GM18867 (cell line): Measurements from ENCODE around the gene MACROD1.

Source experiments
- ATAC-seq: cut with Tn5 transposase; IDR thresholded peaks from one replicate; pipeline ENCODE4 v1.9.1; 2021; ENCODE audit warnings: mild to moderate bottlenecking, moderate library complexity; ENCODE audit not compliant: unreplicated experiment

Gene MACROD1

DNA sequence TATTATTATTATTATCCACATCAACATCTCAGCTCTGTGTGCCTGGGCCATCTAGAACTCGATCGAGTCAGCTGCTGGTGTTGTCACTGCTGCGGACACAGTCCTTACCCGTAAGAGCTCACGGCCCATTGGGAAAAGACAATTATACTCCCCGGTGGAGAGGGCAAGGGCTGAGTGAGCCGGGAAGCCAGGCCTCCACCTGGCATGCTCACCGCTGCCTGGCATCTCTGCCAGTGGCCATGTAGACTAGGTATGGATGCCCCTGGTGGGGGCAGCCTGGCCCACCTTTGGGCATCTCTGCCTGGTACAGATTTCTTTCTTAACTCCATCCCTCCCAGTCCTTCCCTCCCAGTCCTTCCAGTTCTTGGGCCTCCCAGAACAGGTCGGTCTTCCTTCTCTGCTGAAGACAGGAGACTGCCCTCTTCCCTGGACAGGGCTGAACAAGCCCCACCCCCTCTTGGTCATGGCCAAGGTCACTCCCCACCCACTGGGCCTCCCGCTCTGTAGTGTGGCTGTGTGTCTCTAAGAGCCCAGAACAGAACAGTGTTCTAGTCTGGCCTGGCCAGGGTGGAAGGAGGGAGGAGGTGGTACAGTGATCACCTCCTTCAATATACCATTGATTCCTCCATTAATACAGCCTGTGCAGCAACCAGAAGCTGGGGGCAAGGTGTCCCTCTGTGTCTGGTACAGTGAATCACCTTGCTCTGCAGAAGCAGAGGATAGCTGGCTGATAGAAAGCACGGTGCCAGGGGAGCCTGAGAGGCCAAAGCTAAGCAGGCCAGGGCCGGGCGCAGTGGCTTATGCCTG, 72.5 kb downstream of the MACROD1 start:
- no peak for ATAC-seq

DNA sequence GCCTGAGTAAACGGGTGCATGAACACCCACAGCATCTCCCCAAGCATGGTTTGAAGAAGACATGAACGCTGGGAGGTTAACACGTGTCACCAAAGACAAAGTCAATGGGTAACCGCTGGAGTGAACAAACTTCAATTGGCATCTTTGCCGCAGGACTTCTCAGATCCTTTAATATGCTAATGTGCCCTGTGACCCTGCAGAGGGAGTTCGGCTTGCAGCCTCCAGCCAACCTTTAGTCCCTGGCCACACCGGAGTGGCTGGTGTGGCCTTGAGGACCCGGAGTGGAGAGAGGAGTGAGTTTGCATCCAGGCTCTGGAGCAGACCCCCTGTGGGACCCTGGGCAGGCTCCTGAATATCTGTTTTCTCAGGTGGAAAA, 73.2 kb downstream of the MACROD1 start:
- no peak for ATAC-seq

DNA sequence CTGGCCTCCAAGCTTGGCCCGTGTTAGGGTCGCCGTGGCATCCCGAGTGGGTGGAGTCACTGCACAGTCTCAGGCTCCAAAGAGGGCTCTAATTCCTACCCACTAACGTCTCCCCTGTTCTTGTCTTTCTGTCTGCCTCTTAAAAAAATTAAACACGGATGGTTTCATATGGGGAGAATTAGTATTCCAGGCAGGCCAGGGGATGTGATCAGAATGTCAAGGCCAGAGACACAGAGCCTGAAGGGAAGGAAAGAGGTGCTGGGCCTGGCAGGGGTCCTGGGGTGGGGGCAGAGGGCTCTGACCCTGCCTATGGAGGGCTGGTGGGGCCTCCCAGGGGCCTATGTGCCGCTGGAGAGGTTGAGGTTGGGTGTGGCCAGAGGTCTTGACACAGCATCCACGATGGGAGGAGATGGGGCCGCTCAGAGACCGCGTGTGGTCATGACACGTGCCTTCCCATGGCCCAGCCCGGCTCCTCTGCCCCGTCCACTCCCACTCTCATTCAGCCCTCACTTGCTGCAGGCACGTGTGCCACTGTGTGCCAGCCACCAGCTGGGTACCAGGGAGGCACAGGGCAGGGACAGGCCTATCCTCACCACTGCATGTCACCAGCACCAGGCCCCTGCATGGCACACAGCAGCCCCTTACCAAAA, 73.7 kb downstream of the MACROD1 start:
- ATAC-seq = no peak

DNA sequence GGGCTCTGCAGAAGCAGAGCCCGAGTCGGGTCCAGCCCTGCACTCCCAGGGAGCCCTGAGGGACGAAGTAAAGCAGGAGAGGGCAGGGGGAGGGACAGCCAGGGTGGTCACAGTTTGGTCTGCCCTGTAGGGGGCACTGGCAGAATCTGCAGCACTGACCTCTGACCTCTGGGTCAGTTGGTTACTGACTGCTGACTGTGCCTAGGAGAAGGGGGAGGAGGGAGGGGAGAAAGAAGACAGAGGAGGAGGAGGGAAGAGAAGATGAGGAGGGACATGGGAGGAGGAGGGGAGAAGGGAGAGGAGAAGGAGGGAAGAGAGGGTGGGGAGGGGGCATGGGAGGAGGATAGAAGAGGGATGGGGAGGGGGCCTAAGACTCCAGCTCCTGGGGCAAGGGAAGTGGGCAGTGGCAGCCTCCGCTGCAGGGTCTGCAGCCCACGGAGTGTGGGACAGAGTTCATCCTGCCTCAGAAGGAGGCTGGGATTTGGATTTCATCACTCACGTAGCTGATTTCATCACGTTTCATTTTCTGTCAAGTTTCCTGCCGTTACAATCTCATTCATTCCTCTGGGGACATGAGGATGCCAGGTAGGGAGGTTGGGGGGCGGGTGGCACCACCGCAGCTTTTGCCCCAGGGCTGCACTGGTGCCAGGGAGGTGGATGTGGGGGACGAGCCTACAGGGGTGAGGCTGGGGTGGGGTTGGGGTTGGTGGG, 75.0 kb downstream of the MACROD1 start:
- ATAC-seq = no peak

DNA sequence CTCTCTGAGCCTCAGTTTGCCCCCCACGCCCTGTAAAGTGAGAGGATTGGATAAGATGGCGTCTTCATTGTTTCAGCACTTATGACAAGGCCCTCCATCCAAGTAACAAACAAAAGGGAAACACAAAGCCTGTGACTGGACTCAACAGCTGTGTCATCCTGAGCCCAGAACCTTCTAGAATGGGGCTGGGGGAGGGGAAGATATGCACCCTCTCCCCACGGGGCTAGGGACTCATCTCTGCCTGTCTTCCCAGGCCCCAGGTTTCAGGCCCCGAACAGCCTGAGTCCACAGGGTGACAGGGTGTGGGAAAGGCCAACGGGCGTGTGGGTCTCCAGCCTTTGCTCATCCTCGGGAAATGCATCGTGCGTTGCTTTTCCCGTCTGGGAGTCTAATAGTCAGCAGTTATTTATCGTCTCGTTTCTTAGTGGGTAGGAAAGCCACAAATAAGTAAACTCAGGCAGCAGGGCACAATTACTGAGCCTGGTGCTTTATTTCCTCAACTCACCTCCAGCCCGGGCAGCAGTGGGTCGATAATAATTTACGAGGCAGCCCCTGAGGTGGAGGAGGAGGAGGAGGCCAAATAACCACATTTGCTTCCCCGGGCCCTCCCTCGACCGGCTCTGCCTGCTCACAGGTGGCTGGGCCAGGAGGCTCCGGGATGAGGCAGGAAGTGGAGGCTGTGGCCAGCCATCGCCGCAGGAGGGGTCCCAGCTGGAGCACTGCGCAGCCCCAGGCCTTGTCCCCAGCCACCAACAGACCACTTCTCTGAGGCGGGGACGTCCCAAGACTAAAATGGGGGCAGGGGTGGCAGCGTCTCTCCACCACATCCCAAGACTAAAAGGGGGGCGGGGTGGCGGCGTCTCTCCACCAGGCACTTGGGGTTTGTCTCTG, 75.8 kb downstream of the MACROD1 start:
- ATAC-seq = no peak

DNA sequence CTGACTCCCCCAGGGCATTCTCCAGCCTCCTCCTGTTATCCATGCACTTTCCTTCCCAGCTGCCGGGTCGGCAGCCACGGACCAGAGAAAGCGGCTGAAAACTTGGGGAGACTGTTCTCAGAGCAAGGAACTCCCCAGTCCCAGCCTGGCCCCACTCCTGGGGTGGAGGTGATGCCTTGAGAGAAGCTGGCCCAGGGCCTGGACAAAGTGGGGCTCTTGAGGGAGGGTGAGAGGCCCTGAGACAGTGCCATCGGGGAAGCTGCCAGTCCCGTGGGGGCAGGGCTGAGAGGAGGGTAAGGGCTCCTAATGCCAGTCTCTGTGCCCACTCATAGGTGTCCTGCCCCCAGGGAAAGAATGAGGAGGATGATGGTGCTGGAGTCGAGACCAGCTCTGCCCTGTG, 76.4 kb downstream of the MACROD1 start:
- ATAC-seq = no peak

DNA sequence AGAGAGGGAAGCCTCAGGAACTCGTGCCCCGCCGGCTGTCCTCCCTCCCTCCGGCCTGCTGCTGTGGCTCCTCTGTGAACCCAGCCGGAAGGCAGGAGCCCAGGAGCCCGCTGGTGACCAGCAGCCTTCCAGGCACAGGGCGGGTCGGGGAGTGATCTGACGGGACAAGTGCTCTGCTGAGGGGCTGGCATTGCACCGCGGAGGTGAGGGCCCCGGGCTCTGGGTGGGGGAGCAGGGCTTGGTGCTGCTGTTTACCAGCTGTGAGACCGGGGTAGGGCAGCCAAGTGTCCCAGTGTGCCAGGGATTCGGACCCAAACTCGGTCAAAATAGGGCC, 76.9 kb downstream of the MACROD1 start:
- no peak for ATAC-seq

DNA sequence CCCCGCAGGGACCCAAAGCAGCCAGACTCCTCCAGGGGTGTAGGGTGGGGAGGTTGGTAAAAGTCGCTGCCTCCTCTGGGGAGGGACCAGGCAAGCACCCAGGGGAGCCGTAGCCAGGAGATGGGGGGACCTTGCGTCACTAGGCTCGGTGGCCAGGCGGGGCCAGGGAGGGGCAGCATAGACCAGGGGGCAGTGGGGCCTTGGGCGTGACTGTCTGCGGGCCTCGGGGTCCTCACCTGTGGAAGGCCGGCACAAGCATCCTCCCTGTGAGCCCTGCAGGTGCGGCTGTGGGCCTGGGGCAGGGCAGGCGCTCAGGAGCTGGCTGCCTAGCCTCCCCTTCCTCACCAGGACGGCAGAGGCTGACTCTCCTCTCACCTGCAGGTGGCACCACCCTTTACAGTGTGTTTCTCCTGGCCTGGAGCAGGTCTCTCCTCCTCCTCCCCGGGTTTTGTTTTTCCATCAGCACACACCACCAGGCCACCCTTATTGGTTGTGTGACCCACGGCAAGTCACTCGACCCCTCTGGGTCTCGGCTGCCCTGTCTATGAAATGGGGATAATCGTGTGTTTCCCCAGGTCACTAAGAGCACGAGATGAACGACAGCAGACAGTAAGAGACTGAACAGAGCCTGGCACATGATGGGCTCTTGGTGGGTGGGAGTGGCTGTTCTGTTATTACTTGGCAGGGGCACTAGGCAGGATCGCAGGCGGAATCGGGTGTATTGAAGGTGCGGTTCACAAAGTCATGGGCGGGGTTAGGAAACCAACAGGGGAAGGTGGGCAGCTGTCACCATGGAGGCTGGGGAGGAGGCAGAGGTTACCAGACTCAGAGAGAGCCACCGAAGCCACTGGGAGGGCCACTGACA, 77.5 kb downstream of the MACROD1 start:
- no peak for ATAC-seq

DNA sequence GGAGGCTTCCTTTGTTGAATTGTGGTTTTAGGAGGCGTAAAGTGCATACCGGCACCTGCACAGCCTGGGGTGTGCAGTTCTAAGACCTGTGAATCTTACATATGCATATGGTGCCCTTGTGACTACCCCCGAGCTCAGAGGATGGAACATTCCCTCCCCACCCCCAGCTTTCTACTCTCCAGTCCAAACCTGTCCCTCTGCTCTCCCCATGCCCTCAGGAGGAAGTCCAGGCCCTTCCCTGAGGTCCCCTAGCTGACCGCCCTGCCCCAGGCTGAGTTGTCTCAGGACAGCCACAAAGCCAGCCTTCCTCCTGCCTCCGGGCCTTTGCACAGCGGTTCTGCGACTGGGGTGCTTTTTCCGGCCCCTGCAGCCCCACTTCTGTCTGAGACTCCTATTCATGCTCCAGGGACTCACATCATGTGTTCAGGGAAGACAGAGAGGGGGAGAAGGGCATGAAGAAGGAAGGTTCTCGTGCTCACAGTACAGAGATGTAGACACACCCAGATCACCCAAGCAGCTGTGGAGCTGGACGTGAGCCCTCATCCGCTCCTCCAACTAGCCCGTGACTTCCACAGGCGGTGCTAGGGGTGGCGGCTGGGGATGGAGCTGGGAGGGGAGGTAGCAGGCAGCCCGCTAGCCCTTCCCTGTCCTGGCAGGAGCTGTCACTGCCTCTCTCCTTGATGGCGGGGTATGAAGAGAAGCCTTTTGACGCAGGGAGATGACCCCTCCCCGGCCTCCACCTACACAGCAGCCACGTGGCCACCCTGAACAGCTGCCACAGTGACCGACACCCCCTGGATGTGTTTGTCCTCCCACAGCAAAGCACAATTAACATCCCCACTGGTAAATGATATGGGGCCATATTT, 79.4 kb downstream of the MACROD1 start:
- no peak for ATAC-seq

DNA sequence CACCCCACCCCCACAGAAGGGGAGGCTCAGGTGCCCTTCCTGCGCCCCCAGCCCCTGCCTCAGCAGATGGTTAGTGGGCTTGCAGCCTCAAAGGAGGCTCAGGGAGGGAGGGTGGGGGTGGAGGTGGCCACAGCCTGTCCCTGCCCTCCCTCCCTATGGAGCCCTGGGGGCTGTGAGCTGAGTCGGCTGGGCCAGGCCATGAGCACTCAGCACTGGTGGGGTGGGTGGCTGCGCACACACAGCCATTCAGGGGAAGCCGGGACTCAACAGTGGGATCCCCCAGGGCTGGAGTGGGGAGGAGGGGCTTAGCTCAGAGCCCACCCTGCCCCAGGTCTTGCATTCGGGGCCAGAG, 80.0 kb downstream of the MACROD1 start:
- ATAC-seq = no peak

DNA sequence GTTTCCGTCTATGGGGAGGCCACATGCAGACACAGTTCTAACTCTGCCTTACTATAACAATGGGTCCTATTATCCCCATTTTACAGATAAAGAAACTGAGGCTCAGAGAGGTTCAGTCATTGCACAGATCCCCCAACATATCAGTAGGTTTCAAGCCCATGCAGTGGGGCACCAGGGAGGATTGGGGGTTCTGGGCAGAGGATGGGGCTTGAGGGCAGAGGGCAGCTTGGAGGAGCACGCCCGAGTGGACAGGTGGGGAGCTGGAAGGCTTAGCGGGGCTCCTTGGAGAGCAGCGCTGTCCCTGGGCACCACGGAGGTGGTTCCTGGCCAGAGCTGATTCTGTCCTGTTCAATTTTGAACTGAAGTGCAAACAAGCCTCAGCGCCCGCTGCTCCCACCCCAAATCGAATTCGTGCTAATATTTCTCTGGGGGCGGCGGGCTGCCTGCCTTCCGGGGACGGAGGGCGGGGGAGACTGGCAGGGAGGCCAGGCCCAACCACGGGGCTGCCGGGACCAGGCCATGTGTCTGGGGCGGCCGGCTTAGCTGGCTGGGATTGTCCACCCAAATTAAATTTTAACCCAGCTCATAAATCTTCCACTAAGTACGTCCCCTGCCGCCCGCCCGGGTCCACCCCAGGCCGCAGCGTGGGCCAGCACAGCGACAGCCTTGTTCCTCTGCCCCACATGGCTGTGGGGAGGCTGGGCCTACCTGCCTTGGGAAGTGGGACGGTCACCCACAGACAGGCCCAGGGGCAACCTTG, 80.8 kb downstream of the MACROD1 start:
- no peak for ATAC-seq

DNA sequence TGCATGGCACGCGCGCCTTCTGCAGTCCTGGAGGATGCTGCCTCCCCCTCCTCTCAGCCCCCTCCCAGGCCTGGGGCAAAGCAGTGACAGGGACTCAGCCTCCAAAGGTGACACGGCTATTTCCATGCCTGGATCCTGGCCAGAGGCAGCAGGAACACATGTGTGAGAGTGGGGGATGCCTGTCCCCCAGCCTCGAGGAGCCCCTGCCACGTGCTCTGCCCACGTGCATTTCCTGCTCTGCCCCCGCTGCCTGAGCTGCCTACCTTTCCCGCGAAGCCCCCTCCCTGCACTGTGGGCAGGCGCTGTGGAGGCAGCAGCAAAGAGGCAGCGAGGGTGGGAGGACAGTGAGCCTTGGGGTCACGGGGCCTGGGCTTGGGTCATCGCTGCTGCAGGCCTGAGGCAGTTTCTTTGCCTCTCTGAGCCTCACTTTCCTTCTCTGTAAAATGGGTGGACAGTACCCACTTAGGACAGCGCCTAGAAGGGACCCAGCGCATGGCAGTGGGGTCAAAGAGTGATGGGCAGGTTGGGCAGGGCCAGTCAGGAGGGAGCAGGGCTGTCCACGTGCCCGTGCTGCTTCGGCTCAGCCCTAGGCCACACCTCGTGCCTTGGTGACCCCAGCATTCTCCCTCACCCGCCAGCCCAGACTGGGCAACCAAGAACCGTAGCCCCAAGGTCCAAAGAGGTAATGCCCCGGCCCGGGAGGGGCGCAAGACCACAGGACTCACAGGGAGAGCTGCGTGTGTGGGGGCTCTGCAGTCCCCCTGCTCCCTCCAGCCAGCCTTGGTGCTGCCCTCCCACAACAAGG, 81.6 kb downstream of the MACROD1 start:
- ATAC-seq = no peak

DNA sequence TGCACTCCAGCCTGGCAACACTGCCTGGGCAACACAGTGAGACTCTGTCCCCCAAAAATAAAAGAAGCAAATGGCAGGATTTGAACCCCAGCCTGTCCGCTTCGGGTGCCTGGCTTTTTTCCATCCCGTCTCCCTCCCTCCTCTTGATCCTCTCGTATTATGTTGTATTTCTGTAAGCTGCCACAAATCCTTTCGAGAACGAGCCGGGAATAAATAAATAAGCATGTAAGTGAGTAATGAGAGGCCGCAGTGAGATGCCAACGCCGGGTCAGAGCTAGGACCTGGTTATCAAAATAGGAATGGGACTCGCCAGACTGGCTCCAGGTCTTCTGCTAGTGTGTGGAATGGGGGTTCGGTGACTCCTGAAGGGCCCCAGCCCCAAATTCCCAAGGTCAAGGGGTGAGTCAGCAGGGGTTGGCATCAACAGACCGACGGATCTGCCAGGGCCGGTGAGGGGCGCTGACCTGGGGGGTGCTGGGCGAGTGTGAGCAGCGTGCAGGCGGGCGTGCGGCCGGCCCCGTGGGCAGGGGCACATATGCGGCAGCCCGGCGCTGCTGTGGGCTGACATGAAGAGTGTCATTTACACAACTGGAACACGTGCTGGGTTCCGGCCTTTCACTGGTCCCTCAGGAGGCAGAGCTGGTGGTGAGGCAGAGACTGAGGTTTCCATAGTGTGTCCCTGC, 82.4 kb downstream of the MACROD1 start:
- ATAC-seq = no peak

DNA sequence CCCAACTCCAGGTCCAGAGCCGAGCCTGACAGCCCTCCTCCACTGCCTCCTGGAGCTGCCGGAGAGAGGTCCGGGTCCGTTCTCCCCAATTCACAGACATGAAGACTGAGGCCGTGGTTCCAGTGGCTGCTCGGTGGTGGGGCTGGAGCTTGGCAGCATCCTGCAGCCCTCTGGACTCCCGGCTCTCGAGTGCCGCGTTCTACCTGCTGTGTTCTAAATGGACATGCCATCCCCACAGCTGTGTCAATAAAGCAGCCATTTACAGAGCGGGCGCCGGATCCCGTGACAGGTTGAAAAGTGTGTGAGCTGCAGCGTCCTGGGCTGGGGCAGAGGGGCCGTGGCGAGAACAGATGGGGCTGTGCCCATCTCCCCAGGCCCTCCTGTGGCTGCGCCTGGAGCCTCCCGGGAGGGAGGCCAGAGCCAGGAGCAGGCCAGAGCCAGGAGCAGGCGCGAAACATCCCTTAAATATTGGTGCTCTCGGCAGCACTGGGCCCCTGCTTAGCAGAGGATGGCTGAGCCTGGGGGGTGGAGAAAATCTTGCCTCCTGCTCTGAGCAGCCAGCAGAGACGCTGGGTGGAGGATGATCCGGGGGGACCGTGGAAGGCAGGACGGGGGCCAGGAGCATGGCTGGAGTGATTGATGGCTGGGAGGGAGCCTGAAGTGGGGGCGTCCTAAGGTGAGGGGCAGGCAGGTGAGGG, 84.0 kb downstream of the MACROD1 start:
- no peak for ATAC-seq

DNA sequence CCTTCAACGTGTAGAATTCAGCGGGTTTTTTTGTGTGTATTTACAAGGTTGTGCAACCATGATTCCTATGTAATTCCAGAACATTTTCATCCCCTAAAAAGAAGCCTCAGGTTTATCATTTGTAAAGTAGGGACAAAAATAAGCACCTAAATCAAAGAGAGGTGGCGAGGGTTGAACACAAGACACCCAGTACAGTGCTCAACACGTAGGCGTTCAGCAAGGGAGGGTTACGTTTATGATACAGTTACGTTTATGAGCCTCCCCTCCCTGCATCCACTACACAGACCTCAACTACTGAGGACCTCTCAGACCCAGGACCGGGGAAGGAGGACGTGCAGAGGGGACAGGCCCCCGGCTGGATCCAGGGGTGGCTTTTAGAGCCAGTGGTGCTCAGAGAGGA, 85.5 kb downstream of the MACROD1 start:
- ATAC-seq = no peak

DNA sequence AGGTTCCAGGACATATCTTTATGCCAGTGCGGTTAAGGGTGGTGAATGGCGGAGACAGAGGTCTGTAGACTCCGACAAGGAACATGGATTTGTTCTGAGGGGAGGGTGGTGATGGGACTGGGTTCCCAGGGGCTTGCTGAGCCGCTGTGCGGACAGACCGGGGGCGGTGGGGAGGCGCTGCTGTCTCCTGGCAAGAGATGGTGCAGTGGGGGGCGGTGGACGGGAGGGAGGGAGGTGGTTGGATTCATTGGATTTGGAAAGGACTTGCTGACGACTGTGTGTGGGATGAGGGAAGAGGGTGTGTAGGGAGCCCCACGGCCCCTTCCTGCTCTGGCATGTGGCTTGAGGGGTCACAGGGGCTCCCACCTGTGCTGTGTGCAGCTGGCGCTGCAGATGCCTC, 87.0 kb downstream of the MACROD1 start:
- ATAC-seq = no peak

DNA sequence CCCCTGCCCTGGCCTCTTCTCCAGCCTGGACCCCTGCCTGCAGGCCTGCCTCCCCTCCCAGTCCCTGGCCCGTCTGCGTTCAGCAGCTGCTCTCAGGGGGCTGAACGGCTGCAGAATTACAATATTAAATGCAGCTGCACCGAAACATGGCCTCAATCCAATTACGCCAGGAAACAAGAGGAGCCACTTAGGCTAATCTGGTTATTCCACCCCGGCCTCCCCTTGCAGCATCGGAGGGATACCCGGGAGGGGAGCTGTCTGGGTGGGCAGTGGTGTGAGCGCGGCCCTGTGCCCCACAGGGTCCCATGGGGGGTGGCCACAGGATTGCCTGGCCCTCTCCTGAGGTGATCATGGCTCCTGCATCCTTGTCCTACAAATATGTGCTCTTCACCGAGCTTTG, 87.6 kb downstream of the MACROD1 start:
- no peak for ATAC-seq
